GM10266 (cell line): ENCODE data around the gene RBP3.

Experiments used
- DNase-seq: peaks from one replicate; pipeline ENCODE4 v3.0.0; 2012; ENCODE audit errors: extremely low spot score
- TF ChIP-seq, protein P1 (sequence below): IDR thresholded peaks from 2 replicates; pipeline ENCODE4 v1.5.1; 2012; ENCODE audit warnings: mild to moderate bottlenecking, low read depth; ENCODE audit not compliant: control insufficient read depth, insufficient read depth; ENCODE audit errors: missing control alignments

Gene RBP3

DNA sequence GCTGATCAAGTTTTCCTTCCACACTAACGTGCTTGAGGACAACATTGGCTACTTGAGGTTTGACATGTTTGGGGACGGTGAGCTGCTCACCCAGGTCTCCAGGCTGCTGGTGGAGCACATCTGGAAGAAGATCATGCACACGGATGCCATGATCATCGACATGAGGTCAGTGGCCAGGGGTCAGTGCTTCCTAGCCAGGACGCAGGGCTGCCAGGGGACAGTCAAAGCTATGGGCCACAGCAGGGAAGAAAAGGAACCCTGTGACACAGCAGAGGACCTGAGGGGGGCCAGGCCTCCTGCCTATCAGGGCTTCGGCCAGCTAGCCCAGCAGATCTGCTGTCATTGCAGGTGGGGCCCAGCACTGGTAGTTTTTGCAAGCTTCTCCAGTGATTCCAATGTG lies 5.2 kb downstream of the RBP3 start:
- no peak for DNase-seq
- TF ChIP-seq, protein P1, sequence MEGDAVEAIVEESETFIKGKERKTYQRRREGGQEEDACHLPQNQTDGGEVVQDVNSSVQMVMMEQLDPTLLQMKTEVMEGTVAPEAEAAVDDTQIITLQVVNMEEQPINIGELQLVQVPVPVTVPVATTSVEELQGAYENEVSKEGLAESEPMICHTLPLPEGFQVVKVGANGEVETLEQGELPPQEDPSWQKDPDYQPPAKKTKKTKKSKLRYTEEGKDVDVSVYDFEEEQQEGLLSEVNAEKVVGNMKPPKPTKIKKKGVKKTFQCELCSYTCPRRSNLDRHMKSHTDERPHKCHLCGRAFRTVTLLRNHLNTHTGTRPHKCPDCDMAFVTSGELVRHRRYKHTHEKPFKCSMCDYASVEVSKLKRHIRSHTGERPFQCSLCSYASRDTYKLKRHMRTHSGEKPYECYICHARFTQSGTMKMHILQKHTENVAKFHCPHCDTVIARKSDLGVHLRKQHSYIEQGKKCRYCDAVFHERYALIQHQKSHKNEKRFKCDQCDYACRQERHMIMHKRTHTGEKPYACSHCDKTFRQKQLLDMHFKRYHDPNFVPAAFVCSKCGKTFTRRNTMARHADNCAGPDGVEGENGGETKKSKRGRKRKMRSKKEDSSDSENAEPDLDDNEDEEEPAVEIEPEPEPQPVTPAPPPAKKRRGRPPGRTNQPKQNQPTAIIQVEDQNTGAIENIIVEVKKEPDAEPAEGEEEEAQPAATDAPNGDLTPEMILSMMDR = no peak

DNA sequence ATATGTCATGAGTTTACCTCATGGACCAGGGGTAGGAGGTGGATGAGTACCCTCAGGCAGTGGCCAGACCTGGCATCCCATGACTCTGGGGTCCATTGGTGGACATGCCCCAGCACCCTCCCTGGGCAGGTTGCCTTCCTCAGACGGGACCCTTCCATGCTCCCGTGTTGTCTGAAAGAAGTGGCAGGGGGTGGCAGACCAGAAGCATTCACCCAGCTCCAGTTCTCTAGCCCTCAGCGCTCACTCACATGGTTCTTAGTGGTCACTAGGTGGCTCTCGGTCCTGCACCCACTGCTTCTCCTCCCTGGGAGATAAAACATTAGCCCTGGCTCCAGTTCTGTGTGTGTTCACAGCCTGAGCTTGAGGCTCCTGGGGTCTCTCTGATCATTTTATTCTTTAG lies 6.0 kb downstream of the RBP3 start:
- TF ChIP-seq, protein P1 = no peak
- DNase-seq = no peak

DNA sequence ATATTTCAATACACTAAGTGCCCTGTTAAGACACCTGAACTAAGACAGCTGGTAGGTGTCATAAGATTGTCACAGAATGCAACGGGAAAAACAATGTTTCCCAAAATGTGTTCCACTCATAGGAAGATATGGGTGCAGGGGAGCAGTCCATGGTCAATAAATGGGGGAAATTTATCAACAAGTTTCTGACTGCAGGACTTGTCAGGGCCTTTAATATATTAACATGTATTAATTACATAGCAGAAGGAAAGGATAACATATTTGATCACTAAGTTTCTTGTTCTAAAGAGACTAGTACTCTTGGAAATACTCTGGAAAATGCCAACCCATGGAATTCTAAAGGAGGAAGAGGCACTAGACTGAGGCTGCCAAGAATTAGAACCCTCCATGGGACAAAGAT lies 6.7 kb downstream of the RBP3 start:
- TF ChIP-seq, protein P1 = no peak
- no peak for DNase-seq

DNA sequence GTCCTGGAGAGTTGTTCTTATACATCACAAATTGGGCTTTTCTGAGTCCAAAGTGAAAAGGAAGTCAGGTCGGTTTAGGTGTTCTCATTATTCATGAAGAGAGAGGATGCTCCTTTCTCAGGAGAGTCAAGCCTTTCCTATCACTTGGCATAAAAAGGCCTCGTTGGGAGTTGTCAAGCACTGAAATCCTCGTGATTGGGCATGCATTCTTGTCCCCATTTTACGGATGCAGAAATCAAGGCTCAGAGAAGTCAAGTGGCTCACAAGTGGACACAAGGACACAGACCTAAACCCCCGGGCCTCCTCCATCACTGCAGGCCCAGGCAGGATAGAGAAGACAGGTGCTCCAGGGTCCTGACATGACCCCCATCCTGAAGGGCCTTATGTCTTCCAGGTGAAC lies 8.5 kb downstream of the RBP3 start:
- TF ChIP-seq, protein P1 = no peak
- DNase-seq = no peak

DNA sequence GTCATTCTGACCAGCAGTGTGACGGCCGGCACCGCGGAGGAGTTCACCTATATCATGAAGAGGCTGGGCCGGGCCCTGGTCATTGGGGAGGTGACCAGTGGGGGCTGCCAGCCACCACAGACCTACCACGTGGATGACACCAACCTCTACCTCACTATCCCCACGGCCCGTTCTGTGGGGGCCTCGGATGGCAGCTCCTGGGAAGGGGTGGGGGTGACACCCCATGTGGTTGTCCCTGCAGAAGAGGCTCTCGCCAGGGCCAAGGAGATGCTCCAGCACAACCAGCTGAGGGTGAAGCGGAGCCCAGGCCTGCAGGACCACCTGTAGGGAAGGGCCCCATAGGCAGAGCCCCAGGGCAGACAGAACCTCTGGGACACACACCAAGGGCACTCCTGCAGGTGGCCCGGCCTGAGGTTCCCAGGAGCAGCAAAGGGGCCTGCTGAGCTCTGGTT lies 9.0 kb downstream of the RBP3 start:
- DNase-seq = no peak
- TF ChIP-seq, protein P1 = no peak

DNA sequence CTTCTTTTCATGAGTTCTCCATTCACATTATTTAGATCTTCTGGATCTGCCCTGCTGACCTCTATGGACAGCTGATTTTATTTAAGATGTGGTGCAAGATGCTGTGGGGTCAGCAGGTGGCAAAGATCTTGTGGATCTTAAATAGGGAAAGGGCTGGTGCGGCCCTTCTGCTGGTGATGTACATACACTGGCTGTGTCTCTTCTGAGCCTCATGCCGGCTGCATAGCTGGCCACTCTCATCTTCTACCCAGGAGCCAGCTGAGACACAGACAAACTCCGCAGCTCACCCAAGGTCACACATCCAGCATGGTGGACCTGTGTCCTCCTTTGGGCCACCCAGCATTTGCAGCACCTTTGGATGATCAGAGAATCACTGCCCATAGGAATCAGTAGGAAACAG lies 9.7 kb downstream of the RBP3 start:
- TF ChIP-seq, protein P1 = no peak
- no peak for DNase-seq

DNA sequence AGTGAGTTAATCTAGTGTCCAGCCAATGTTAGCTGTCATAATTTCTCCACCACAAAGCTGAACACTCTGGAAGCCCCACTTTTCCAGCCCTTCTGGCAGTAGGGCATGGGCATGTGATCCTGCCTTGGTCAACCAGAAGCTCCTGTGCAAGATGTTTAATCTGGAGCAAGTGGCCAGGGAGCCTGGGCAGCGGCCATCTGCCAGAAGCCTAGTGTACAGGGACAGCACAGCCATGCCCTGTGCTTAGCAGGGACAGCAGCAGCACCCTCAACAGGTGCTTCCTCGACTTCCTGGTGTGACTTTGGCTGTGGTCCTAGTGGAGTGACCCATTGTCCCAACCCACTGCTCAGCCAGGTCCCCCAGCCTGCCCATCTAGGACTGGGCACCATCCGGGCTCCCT lies 10.3 kb downstream of the RBP3 start:
- DNase-seq = no peak
- TF ChIP-seq, protein P1 = no peak
